K562 (cell line): ENCODE results near the gene HEPHL1. TPM values are rescaled to one million over a fixed set of nuclear protein-coding genes. Genes with fewer than 3 reads are reported as not detected.

Source experiments
- DMBX1 ChIP-seq: fragments of 250-450 bp; sonication (Bioruptor Pico); IDR thresholded peaks from 2 replicates; pipeline ENCODE4 v1.8.0; 2022; ENCODE audit warnings: inconsistent platforms, mild to moderate bottlenecking, moderate library complexity, borderline replicate concordance
- FOXA1 ChIP-seq: fragments of 450-650 bp; IDR thresholded peaks from 2 replicates; pipeline ENCODE4 v1.6.1; 2016; ENCODE audit warnings: mild to moderate bottlenecking, borderline replicate concordance
- REST ChIP-seq, 2 experiments: fragments of 450-650 bp; formaldehyde crosslinking in 1 of 2; IDR thresholded peaks; 2 replicates each; pipeline versions ENCODE4 v1.4.0 to v1.6.1; 2014 to 2020; ENCODE audit warnings: mild to moderate bottlenecking in 2 of 2, borderline replicate concordance in 1 of 2, low read depth in 1 of 2
- SFPQ ChIP-seq: fragments of 200-400 bp; formaldehyde crosslinking; IDR thresholded peaks from 2 replicates; pipeline ENCODE4 v1.6.1; 2017; ENCODE audit warnings: mild to moderate bottlenecking, low read depth, low read length, moderate library complexity
- polyA plus RNA-seq, 8 experiments: library from polyadenylated mRNA; depleted of rRNA in 4 of 8; stranded (reverse) in 5 of 8; unstranded in 3 of 8; fragments of >200 nt; fragmentation: Nextera tagmentation in 2 of 8; fragmentation: Illumina TruSeq in 1 of 8; extraction: Ambion mirVana in 2 of 8; extraction: Trizol in 1 of 8; gene quantifications; 2 replicates each; pipeline versions ENCODE4 v1.2.1 to v1.2.3, GENCODE V29; 2011 to 2014; ENCODE audit warnings: inconsistent platforms in 1 of 8, missing spikeins in 1 of 8
- total RNA-seq, 7 experiments: library from RNA; depleted of rRNA in 6 of 7; stranded (reverse); fragments of >200 nt in 6 of 7; fragmentation: Illumina TruSeq in 2 of 7; extraction: Trizol in 2 of 7; gene quantifications; 2 replicates each; pipeline versions ENCODE4 v1.2.1 to v1.2.3, GENCODE V29; 2011 to 2021; ENCODE audit warnings: low replicate concordance in 1 of 7

The HEPHL1 gene
- total and polyA plus RNA-seq, 9 of the 15 experiments (the other 6 are each of a cell fraction or from before 2014, with no cell fraction given): 0.01 TPM; not detected in 8

GRCh38 chr11:94018721-94019120, 2.4 kb upstream of the HEPHL1 start (continued):
- TF ChIP-seq REST (IDR thresholded peaks at IDR 0.05; ENCODE audit: borderline replicate concordance) (no peak), REST (CRISPR knock-in tag; IDR thresholded peaks at IDR 0.05; ENCODE audit: low read depth) (no peak), DMBX1 (CRISPR knock-in tag) (no peak), FOXA1 (no peak), SFPQ (no peak)
- TF ChIP-seq, all 486 proteins: peak for 0
